Measurements from ENCODE around the gene VPS26C.

Gene VPS26C

DNA sequence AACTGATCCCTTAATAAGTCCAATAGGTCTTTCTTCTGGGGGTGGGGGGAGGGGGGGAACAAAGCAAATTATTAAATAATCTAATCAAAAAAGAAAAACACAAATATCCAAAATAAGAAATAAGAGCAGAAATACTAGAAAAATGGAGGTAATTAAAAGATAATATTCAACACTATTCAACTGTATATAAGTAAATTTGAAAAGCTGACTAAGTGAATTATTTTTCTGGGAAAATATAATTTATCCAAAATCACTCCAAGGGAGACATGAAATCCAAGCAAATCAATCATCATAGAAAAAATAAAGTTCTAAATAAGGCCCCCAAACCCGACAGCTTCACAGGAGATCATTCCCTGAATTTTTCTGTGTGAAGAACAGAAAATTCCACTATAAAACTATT, 18.8 kb downstream of the VPS26C start:
- Mint-ChIP-seq H3K4me1 (ENCODE audit: low read depth) (peaks cover 75% of the 10 kb centered on the region), H3K9me3 (no peaks in the 10 kb centered on the region), H3K27ac (no peak overlapping the region), H3K4me3 (no peak overlapping the region), H3K36me3 (ENCODE audit: low read depth) (peaks cover 25% of the 10 kb centered on the region), H3K27me3 (no peaks in the 10 kb centered on the region)

DNA sequence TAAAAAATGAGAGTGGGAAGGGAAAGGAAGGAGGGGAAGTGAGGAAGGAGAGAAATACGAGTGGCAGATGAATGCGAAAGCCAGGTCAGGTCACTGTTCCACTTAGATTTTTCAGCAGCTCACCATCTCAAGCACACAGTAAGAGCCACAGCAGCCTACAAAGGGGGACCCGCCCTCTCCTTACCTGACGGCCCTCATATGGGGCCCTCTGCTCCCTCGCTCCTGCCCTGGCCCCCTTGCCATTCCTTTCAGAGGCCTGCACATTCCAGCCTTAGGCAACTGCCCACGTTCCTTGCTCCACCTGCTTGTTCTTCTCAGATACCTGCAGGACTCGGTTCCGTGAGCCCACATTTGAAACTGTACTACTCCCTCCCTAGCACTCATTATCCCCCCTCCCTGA, 22.0 kb downstream of the VPS26C start:
- no peaks in the 10 kb centered on the region for H3K9me3 Mint-ChIP-seq
- peak overlapping the region; percentile 31 for H3K4me3 Mint-ChIP-seq
- H3K27ac Mint-ChIP-seq = peak overlapping the region; percentile 53
- H3K36me3 Mint-ChIP-seq (ENCODE audit: low read depth) = peaks cover 35% of the 10 kb centered on the region
- H3K27me3 Mint-ChIP-seq = no peaks in the 10 kb centered on the region
- peaks cover 66% of the 10 kb centered on the region for H3K4me1 Mint-ChIP-seq (ENCODE audit: low read depth)

DNA sequence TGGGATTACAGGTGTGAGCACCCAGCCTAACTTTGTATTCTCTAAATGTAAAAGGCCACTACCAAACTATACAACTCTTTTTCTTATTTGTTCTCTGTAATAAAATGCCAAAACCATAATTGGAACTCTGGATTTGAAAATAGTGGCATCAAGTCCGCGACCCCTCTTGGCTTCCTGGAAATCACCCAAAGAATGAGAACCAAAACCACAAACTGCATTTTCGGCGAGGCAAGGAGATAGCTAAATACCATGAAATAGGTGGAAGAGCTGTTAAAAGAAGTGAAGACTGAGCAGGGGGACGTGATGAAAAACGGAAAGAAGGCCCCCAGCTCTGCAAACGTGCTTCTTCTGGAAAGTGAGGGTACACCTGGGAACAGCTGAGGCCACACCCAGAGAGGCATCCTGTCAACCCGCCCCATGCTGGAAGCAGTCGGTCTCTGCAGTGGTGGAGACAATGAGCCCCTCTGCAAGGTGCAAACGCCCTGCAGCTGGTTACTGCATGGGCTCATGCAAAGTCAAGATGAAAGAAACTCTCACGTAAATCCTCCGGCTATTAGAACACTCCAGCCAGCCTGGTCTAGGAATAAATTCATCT, 22.5 kb downstream of the VPS26C start:
- Mint-ChIP-seq H3K9me3 (no peaks in the 10 kb centered on the region), H3K36me3 (ENCODE audit: low read depth) (peaks cover 35% of the 10 kb centered on the region), H3K27ac (peak overlapping the region; percentile 50), H3K4me3 (peak overlapping the region; percentile 17), H3K4me1 (ENCODE audit: low read depth) (peaks cover 62% of the 10 kb centered on the region), H3K27me3 (no peaks in the 10 kb centered on the region)

DNA sequence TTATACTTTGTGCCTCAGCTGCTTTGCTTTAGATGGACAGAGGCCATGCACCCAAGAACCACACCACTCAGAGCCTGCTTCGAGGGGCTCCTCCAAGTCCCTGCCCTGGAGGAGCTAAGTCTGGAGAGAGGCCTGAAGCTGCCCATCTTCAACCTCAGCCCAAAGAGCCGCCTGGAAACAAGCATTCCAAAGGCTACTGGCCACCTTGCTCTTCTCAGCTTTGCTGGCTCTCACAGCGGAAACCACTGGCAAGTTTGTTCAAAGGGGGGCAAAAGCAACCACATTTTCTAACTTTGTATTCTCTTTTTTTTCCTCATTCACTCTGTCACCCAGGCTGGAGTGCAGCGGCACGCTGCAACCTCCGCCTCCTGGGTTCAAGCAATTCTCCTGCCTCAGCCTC, 23.2 kb downstream of the VPS26C start:
- no peaks in the 10 kb centered on the region for H3K9me3 Mint-ChIP-seq
- H3K27ac Mint-ChIP-seq = peak overlapping the region; percentile 50
- H3K4me3 Mint-ChIP-seq = peak overlapping the region; percentile 19
- no peaks in the 10 kb centered on the region for H3K27me3 Mint-ChIP-seq
- H3K36me3 Mint-ChIP-seq (ENCODE audit: low read depth) = peaks cover 37% of the 10 kb centered on the region
- H3K4me1 Mint-ChIP-seq (ENCODE audit: low read depth) = peaks cover 56% of the 10 kb centered on the region

DNA sequence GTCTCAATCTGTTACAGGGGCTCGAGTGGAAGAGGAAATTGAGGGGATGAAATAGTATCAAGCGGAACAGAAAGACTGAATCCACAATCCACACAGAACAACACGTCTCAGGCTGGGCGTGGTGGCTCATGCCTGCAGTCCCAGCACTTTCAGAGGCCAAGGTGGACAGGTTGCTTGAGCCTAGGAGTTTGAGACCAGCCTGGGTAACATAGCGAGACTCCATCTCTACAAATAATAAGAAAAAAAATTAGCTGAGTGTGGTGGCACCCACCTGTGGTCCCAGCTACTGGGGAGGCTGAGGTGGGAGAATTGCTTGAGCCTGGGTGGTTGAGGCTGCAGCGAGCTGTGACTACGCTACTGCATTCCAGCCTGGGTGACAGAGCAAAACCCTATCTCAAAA, 25.7 kb downstream of the VPS26C start:
- Mint-ChIP-seq H3K4me3 (no peak overlapping the region), H3K36me3 (ENCODE audit: low read depth) (peaks cover 59% of the 10 kb centered on the region), H3K27me3 (no peaks in the 10 kb centered on the region), H3K27ac (peak overlapping the region; percentile 18), H3K4me1 (ENCODE audit: low read depth) (peaks cover 53% of the 10 kb centered on the region), H3K9me3 (no peaks in the 10 kb centered on the region)

DNA sequence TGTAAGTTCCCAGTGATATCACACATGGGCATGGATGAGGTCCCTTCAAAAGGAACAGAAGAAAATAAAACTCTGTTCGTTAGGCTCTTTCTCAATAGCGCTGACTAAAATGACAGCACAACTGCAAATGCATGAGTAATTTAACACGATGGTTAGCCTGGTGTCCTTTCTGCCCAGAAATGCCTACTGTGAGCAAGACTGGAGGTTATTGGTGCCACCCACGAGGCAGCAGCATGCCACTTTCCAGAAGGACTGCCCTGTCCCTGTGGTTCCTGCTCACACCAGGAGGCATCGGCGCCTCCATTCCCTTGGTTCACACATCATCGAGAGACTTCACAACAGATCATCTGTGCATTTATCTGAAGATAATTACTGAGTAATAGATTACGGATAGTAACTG, 26.2 kb downstream of the VPS26C start:
- Mint-ChIP-seq H3K4me3 (no peak overlapping the region), H3K36me3 (ENCODE audit: low read depth) (peaks cover 57% of the 10 kb centered on the region), H3K27ac (no peak overlapping the region), H3K9me3 (no peaks in the 10 kb centered on the region), H3K4me1 (ENCODE audit: low read depth) (peaks cover 49% of the 10 kb centered on the region), H3K27me3 (no peaks in the 10 kb centered on the region)

DNA sequence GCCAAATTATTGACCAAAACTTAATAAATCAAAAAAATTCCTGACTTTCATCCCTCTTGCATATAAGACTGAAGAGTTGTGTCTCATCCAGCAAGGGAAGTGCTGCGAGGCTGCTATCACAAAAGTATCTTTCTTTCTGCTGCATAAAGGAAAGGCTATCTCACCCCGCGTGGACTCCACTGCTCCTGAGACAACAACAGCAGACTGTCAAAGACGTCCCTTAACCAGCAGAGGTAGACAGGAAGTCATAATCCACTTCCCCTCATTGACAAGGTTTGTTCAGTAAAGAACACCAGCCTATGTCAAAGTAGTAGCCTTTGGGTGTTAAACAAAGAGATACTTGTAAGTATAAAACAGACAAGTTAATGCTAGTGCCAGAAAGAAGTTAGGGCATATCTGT, 29.4 kb downstream of the VPS26C start:
- Mint-ChIP-seq H3K27me3 (no peaks in the 10 kb centered on the region), H3K27ac (peak overlapping the region; percentile 67), H3K9me3 (no peaks in the 10 kb centered on the region), H3K4me3 (no peak overlapping the region), H3K4me1 (ENCODE audit: low read depth) (peaks cover 18% of the 10 kb centered on the region), H3K36me3 (ENCODE audit: low read depth) (peaks cover 41% of the 10 kb centered on the region)

DNA sequence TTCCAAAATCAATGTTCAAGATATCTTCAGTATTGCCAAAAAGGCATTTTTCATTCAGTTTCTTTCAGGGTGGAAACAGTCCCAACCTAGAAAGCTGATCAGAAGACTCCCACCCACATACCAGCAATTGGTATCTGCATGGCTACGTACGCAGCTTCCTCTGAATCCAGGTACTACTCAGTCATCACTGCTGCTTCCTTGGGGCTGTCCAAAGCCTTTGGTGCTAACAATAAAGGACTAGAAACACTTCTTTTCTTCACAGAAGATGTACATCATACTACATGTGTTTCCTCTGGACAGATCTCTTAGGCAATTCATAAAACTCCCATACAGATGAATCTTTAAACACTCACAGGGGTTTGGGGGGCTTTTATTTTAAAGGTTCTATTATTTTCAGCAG, 29.8 kb downstream of the VPS26C start:
- Mint-ChIP-seq H3K4me3 (no peak overlapping the region), H3K27ac (peak overlapping the region; percentile 67), H3K9me3 (no peaks in the 10 kb centered on the region), H3K4me1 (ENCODE audit: low read depth) (peaks cover 16% of the 10 kb centered on the region), H3K36me3 (ENCODE audit: low read depth) (peaks cover 41% of the 10 kb centered on the region), H3K27me3 (no peaks in the 10 kb centered on the region)

DNA sequence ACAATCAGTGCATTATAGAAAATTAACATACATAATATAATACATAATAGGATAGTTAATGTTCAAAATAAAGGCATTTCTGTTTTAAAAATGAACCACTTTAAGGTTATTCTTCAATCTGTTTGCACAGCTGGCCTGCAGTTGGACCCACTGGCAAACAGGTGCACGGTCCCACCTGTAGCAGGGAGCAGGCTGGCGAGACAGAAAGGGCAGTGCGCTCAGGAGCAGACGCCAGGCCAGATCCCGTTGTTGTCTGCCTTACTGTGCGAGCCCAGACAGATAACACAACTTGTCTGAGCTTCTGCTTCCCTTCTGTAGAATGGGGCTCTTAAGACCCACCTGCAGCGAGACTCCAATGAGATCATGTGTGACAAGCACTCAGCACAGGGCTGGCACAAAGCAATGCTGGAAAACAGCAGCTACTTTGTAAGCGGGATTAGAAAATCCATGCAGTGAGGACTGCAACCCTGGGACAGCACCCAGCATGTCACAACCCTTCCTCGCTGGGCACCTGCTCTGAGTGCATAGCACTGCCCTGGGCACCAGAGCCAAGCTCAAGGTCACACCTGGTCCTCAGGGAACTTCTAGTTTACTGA, 33.5 kb downstream of the VPS26C start:
- Mint-ChIP-seq H3K36me3 (ENCODE audit: low read depth) (peaks cover 59% of the 10 kb centered on the region), H3K4me3 (no peak overlapping the region), H3K9me3 (no peaks in the 10 kb centered on the region), H3K27me3 (no peaks in the 10 kb centered on the region), H3K4me1 (ENCODE audit: low read depth) (peaks cover 19% of the 10 kb centered on the region), H3K27ac (no peak overlapping the region)

DNA sequence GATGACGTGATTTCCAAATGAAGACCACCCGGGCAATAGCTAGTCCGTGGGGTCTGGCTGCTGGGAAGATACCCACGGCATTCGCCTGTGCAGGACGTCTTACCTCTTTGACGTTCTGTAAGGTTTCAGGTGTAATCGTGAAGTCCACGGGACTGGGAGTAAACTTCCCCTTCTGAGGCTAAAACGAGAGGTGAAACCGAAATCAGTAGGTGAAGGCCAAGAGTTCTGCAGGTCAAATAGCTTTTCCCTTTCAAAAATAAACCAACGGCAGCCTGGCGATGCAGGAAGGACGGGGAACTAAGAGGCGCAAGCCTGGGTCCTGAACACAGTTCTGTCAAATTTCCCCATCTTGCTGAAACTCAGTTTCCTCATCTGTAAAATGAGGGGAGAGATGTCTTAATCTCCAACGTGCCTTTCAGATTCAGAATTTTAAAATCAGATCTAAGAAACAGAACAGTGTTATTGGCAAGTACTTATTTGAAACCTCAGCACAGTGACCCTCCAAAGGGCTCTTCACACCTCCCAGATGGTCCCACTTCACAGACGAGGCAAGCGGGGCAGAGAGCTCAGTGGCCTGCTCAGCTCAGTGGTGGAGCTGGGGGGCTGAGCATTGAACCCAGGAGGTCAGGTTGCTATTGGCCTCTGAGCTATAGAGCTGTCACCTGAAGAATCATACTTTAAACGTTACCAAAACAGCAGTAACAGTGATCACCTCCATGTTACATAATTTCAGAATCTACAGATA, 34.7 kb downstream of the VPS26C start:
- Mint-ChIP-seq H3K27me3 (no peaks in the 10 kb centered on the region), H3K4me3 (no peak overlapping the region), H3K36me3 (ENCODE audit: low read depth) (peaks cover 58% of the 10 kb centered on the region), H3K27ac (no peak overlapping the region), H3K4me1 (ENCODE audit: low read depth) (peaks cover 10% of the 10 kb centered on the region), H3K9me3 (no peaks in the 10 kb centered on the region)

DNA sequence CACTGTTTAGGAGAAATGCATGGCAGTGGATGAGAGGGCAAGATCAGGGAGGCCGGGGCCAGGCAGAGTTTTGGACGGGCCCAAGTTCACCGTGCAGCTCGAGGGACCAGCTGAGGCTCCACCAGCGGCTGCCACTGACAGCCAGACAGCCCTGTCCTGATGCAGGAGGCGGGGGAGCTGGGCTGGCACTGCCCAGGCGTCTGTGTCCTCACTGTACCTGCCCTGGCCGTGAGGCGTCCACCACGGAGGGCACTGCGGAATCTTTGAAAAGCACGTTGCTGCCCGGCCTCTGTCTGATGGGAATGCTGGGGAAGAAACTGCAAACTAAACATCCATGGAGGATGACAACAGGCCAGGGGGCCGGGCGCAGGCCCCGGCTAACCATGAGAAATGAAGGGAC, 35.5 kb downstream of the VPS26C start:
- Mint-ChIP-seq H3K36me3 (ENCODE audit: low read depth) (peaks cover 56% of the 10 kb centered on the region), H3K27ac (no peak overlapping the region), H3K27me3 (no peaks in the 10 kb centered on the region), H3K4me1 (ENCODE audit: low read depth) (peaks cover 7% of the 10 kb centered on the region), H3K9me3 (no peaks in the 10 kb centered on the region), H3K4me3 (no peak overlapping the region)

DNA sequence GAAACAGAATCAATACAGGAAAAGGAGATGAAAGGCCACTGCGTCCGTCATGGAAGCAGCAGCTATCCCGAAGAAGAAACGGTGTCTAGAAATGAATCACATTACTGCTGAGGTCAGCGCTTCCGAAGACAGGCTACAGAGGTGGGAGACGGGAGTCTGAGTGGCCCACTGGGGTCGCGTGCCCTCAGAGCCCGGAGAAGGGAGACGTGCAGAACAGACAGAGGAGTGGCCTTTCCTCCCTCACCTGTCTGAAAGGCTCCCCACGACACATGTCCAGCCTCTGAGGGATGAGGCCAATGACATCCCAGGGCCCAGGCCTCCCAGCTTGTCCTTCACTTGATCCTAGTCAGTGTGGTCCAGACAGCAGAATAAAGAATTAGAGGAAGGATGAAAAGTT, 35.9 kb downstream of the VPS26C start:
- Mint-ChIP-seq H3K9me3 (no peaks in the 10 kb centered on the region), H3K36me3 (ENCODE audit: low read depth) (peaks cover 58% of the 10 kb centered on the region), H3K27ac (peak overlapping the region; percentile 52), H3K4me3 (no peak overlapping the region), H3K4me1 (ENCODE audit: low read depth) (peaks cover 11% of the 10 kb centered on the region), H3K27me3 (no peaks in the 10 kb centered on the region)

DNA sequence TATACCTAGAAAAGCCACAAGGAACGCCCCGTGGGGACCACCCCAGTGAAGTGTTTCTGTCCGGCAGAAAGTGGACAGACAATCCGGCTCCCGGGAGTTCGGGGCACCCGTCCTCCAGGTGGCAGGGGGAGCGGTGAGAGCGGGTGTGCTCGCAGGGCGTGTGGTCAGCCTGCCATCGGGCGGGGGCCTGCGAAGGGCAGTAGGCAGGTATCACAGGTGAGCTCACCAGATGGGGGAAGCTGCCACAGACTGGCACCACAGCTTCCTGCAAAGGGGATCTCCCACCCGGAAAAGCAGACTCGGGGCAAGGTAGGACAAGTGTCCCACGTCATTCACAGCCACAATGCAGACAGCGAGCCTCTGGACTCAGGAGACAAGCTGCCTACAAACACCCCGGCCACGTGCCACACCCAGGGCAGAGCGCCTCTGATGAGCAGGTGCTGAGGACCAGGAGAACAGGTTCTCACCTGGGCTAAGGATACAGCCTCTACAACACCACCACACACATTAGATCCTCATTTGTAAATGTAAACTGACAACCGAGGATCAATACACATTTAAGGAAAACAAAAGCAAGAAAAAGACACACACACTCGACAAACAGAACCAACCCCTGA, 36.4 kb downstream of the VPS26C start:
- H3K27me3 Mint-ChIP-seq = no peaks in the 10 kb centered on the region
- no peak overlapping the region for H3K4me3 Mint-ChIP-seq
- H3K36me3 Mint-ChIP-seq (ENCODE audit: low read depth) = peaks cover 58% of the 10 kb centered on the region
- H3K9me3 Mint-ChIP-seq = no peaks in the 10 kb centered on the region
- peaks cover 16% of the 10 kb centered on the region for H3K4me1 Mint-ChIP-seq (ENCODE audit: low read depth)
- H3K27ac Mint-ChIP-seq = peak overlapping the region; percentile 52

DNA sequence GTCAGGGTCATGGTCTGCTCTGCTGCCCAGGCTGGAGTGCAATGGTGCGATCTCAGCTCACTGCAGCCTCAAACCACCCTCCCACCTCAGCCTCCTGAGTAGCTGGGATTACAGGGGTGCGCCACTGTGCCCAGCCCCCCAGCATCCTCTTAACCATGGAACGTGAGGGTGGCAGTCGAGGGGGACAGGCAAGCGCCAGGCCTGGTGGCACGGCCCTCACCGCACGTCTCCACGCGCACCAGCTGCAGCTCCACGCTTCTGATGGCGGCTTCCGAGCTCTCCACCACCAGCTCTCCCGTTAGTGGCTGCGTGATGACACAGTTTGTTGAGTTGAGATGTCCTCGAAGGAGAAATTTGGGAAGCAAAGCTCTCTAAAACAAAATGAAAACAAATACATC, 39.1 kb downstream of the VPS26C start:
- no peaks in the 10 kb centered on the region for H3K9me3 Mint-ChIP-seq
- H3K27me3 Mint-ChIP-seq = no peaks in the 10 kb centered on the region
- H3K27ac Mint-ChIP-seq = no peak overlapping the region
- H3K4me3 Mint-ChIP-seq = no peak overlapping the region
- peaks cover 76% of the 10 kb centered on the region for H3K36me3 Mint-ChIP-seq (ENCODE audit: low read depth)
- peaks cover 44% of the 10 kb centered on the region for H3K4me1 Mint-ChIP-seq (ENCODE audit: low read depth)
